Kasumi-1 (cell line): Measurements from ENCODE around the gene TLE4.
"Not testable (repeated sequence)": the region's sequence is repeated elsewhere in the genome, so short reads cannot be mapped to it uniquely, and the experiment has no call there.

ENCODE experiments used
- DNase-seq, 2 experiments: peaks; one replicate each; lab custom pipeline; 2025; lab: John Stamatoyannopoulos, UW

Gene TLE4

GRCh38 chr9:79603222-79603920 lies 31.6 kb downstream of the TLE4 start:
- DNase-seq = no peak

GRCh38 chr9:79604149-79604548 lies 32.4 kb downstream of the TLE4 start:
- no peak for DNase-seq

- DNase-seq = no peak
Measured at GRCh38 chr9:79604921-79605562, 33.3 kb downstream of the TLE4 start.

GRCh38 chr9:79606529-79606928 lies 34.8 kb downstream of the TLE4 start:
- not testable (repeated sequence) for DNase-seq

GRCh38 chr9:79609468-79610018 lies 37.8 kb downstream of the TLE4 start:
- no peak for DNase-seq

- no peak for DNase-seq
Measured at GRCh38 chr9:79610019-79610631, 38.4 kb downstream of the TLE4 start.

GRCh38 chr9:79610791-79611614 lies 39.2 kb downstream of the TLE4 start:
- peak; percentile 92 to 93 for DNase-seq

GRCh38 chr9:79613145-79613544 lies 41.4 kb downstream of the TLE4 start:
- DNase-seq = no peak

GRCh38 chr9:79615038-79615437 lies 43.3 kb downstream of the TLE4 start:
- no peak for DNase-seq

- DNase-seq = no peak
Measured at GRCh38 chr9:79616013-79616412, 44.2 kb downstream of the TLE4 start.

GRCh38 chr9:79616971-79617370 lies 45.2 kb downstream of the TLE4 start:
- no peak for DNase-seq

GRCh38 chr9:79617395-79617794 lies 45.6 kb downstream of the TLE4 start:
- no peak for DNase-seq

GRCh38 chr9:79619930-79620329 lies 48.2 kb downstream of the TLE4 start:
- DNase-seq = no peak

- DNase-seq = no peak
Measured at GRCh38 chr9:79621916-79622575, 50.3 kb downstream of the TLE4 start.

- peak; percentile 83 to 84 for DNase-seq
Measured at GRCh38 chr9:79623799-79624721, 52.3 kb downstream of the TLE4 start.

- DNase-seq = no peak
Measured at GRCh38 chr9:79629721-79630120, 58.0 kb downstream of the TLE4 start.

GRCh38 chr9:79630521-79631403 lies 59.0 kb downstream of the TLE4 start:
- DNase-seq = no peak

GRCh38 chr9:79632060-79632459 lies 60.3 kb downstream of the TLE4 start:
- DNase-seq = no peak

- DNase-seq = no peak
Measured at GRCh38 chr9:79632705-79633104, 60.9 kb downstream of the TLE4 start.
